Glomerular visceral epithelial cell (primary cell): ENCODE data around the gene S100A10.
A peak's percentile ranks its signal among the peaks of the same experiment; 100 is the strongest.

Experiments
- DNase-seq: peaks from one replicate; pipeline ENCODE4 v3.0.0-alpha.2; 2016; ENCODE audit errors: extremely low spot score

Gene S100A10

DNA sequence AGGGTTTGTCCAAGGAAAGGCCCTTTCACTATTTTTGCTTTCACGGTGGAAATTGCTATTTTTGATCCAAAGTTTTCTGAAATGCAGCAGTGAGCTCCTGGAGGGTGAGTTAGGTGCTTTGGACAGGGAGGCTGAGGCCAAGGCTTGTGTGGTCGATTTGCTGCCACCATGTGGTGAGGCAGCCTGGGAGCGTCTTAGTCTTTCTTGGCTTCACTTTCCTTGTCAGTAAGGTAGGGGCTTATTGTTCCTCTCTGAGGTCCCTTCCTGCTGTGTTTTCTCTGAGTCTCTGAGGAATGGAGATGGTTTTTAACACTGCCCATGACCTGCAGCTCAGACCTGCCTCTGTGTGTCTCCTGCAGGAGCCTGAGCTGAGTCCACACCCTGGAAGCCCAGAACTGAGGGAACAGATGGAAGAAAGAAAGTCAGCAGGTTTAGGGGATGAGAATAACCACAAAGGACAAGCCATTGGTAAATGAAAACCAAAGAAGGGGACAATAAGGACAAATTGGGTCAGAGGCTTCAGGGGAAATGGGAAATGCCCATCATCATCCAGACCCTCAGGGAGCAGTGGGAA is 20.1 kb upstream of the S100A10 start:
- DNase-seq, result peak; percentile 60

DNA sequence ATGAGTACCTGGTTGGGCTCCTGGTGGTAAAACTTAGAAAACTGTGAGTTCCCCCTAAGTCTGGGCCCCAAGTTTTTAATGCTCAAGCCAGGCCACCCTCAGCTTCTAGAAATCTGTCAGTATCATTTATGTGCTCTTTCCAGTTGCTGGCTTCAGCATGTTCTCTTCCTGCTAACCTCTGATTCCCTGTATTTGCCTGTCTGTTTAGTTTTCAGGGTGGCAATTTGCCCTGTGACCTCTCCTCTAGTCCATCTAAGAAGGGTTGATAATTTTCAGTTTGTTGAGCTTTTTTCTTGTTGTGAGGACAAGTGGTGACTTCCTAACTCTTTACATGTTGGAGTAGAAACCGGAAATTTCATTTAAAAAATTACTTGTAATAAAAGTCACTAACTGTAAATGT is 16.0 kb upstream of the S100A10 start:
- no peak for DNase-seq

DNA sequence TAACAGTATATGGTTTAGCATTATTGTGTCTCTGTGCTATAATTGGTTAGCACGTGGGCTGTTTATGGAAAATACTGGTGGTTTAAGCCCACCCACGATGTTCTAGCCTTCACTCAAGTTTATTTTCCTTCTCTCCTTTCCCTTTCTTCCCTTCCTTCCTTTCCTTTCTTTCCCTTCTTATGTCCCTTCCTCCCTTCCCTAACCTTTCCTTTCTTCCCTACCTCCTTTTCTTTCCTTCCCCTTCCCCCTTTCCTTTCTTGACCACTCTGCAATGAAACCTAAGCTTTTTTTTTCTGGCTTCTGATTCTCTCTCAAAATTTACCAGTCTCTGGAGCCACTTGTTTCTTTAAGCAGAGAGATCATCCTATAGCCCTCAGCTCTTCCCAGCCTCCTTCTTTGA is 13.4 kb upstream of the S100A10 start:
- DNase-seq, result no peak

DNA sequence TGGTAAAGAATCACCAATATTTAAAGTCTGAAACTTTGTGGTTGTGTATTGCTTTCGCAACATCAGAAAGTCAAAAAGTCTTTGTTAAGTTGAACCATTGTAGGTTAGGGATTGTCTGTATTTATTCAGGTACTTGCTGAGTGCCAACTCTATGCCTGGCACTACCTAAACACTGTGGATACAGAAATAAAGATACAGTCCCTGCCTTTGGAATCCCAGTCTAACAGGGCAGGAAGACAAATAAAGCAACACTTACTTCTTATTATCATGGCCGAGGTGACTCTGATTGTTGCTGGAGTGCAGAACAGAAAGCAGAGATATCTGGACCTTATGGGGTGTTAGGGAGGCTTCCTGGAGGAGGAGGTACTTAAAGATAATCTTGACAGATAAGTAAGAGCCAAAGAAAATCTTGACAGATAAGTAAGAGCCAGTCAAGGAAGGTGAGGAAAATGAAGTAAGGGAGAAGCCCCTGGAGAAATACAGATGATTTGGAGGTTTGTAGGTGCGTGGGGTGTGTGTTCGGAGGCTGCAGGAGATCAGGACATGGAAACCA is 11.8 kb upstream of the S100A10 start:
- DNase-seq, result no peak

DNA sequence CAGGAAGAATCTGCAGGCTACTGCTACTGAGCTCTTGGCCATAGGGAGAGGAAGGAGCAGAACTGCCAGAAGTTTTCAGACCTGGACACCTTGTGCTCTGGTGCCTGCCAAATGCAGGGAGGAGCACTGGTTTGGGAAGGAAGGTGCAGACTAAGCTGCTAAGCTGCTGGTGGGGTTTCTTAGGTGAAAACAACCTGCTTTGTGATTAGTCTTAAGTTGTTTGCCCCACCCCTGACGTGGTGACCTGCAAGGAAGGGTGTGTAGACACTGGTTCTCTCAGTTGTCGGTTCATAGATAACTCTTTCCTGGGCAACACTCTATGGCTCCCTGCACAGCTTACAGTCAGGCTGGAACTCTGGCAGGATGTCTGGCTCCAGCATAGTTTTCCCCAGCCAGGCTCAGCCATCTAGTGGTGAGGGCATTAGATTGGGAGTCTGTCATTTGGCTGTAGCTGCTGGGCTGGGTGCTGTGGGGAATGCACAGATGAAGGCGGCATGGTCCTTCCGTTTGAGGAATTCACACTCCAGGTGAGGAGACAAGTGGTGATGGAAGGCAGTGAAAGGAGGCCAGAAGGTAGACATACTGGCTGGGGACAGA is 10.3 kb upstream of the S100A10 start:
- no peak for DNase-seq

DNA sequence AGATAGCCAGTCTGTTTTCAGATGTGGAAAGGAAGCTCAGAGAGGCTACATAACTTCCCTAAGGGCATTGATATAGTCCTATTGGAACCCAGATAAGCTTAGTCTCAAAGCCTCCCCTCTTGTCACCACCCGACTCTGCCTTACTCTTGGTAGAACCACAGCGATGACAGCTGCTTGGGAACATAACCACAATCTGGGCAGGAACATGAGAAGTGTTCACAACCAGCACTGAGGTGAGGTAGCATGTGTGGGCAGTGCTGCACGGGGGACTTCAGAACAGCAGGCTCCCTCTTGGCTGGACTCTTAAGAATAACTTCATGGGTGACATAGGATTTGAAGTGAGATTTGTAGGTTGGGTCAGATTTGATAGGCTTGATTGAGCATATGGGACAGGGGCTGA is 9.3 kb upstream of the S100A10 start:
- no peak for DNase-seq

DNA sequence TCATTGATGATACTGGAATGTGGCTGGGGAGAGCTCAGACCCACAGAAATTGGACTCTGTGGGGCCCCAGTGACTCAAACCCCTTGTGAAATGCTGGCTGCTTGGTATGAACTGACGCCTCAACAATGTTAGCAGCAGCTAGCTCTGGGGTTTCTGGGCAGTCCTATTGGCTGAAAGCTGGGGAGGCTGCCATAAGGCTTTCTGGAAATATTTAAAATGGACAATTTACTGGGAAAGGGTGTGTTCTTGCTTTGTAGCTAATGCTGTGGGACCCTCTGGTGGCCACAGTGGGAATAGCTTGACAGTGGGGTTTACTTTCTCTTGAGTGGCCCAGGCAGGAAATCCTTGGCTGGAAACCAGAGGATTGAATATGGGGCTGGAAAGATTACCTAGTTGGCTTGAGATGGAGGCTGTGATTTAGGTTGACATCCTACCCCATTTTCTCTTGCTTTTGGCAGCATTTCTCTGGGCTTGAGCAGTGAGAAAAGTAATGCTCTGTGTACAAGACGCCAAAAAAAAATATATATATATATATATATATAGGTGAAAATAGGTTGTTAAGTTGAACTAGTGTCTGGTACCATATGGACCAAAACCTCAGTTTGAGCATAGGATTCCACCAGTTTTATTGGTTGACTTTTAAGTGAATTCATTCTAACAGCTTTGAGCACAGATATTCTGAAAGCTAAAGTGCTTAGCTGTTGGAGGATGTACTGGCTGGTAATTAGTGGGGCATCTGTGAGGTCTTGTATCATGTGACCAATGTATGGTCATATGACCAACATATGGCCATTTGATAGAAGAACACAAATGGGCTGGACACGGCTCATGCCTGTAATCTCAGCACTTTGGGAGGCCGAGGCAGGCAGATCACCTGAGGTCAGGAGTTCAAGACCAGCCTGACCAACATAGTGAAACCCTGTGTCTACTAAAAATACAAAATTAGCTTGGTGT is 8.2 kb upstream of the S100A10 start:
- peak; percentile 89 for DNase-seq

DNA sequence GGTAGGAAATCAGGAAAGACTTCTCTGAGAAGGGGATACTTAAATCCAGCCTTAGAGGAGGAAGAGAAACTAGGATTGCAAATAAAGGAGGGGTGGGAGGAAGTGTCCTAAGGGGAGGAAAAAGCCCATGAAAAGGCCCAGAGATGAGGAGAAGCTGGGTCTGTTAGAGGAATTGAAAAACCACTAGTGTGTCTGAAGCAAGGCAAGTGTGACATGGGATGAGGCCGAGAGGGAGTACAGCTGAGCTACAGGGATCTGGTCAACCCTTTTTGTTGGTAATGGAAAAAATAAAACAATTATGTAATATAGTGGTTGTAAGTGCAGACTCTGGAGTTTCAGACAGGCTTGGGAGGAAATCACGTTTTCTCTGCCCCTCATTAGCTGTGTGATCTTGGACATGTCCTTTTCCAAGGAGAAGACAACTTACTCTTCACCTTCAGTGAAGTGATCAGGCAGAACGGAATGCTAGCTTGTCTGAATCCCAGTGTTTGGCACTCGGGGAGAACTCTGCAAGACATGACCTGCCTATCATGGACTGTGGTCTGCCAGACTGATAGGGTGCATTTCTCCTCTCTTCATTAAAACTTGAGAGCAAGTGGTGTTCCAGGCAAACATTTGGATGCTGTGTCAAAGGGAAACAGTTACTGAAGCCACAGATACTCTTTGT is 7.4 kb upstream of the S100A10 start:
- DNase-seq, result peak; percentile 47

DNA sequence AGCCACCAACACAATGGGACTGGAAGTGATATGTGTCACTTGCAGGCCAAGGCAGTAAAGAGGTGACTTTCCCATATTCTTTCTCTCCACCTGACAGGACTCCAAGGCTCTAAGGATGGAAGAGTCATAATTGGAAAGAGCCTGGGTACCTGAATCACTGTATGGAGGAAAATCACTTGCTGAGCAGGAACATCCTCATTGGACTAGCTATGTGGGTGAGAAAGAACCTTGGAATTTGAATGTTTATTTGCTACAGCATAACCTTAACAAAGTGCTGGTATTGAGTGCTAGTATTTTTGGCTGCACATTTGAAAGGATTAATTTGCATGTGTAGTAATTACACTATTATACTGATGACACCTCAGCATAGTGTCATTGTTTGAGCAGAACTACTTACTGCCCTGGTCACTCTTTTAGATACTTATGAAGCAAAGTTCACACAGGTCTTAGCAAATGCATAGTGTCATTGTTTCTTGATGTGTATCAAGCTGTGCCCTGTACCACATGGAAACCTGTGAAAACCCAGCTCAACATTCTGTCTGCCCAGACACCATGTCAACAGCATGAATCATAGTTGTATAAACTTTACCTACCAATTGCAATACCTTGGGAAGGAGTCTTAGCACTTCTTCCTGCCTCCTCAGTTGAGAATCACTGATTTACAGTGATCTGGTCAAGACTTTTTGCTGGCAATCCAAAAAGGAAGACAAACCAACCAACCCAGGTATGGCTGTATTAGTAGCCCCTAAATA is 5.1 kb upstream of the S100A10 start:
- peak; percentile 80 for DNase-seq

DNA sequence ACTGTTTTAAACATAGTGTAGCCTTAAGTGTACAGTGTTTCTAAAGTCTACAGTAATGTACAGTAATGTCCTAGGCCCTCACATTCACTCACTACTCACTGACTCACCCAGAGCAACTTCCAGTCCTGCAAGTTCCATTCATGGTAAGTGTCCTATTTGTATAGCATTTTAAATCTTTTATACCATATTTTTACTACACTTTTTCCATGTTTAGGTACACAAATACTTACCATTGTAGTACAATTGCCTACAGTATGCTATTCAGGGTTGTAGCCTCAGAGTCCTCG is 3.6 kb upstream of the S100A10 start:
- DNase-seq, result no peak

DNA sequence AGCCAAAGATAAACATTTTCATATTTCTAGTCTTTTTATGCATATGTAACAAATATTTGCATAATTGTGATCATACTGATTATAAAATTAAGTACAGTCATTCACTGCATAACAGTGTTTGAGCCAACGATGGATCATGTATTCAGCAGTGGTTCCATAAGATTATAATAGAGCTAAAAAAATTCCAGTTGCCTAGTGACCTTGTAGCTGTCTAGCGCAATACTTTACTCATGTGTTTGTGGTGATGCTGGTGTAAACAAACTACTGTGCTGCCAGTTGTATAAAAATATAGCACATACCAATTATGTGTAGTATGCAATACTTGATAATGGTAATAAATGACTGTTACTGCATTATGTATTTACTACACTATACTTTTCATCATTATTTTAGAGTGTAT is 2.1 kb upstream of the S100A10 start:
- DNase-seq, result no peak

DNA sequence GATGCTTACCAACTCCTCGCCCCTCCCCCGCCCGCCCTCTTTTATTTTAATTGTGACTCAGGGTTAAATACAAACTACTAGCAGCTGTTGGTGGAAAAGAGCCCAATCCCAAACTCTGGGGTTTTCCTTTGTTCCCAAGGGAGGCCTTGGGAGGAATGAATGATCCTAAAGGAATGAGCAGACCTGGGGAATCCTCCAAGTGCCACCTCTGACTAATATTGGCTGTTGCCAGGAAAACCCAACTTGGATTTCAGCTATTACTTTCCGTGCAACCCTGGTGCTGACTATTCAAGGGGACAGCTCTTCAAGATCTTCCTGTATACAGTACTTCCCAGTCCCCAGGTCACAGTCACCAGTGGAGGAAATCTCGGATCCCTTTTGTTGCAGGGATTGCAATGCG is 1.3 kb upstream of the S100A10 start:
- DNase-seq, result peak; percentile 92

DNA sequence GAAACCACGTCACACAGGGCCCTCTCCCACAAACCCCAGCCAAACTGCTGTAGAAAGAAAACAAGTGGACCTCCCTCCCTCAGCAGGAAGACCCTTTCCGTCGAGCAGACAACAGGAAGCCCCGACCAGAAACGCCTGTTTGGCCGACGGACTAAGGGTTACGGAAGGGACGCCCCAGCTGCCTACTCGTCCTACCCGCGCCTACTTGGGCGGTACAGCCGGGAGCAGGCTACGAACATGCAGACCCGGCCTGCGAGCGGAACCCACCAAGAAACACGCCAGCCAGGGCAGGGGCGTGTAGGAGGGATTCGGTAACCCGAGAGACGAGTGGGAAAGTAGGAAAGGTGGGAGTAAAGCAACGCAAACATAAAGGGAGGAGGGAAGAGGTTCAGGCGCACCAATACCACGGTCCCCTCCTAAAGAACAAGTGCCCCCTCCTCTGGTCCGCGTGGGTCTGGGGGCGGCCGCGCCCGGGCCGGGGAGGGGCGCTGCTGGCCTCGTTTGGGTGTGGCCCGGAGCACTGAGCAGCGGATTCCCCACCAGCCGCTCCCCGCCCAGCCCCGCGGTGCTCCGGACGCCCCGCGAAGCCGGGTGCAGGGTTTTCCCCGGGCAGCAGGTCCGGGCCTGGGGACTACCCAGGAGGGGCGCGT is 450 bp downstream of the S100A10 start:
- DNase-seq, result peak; percentile 56

DNA sequence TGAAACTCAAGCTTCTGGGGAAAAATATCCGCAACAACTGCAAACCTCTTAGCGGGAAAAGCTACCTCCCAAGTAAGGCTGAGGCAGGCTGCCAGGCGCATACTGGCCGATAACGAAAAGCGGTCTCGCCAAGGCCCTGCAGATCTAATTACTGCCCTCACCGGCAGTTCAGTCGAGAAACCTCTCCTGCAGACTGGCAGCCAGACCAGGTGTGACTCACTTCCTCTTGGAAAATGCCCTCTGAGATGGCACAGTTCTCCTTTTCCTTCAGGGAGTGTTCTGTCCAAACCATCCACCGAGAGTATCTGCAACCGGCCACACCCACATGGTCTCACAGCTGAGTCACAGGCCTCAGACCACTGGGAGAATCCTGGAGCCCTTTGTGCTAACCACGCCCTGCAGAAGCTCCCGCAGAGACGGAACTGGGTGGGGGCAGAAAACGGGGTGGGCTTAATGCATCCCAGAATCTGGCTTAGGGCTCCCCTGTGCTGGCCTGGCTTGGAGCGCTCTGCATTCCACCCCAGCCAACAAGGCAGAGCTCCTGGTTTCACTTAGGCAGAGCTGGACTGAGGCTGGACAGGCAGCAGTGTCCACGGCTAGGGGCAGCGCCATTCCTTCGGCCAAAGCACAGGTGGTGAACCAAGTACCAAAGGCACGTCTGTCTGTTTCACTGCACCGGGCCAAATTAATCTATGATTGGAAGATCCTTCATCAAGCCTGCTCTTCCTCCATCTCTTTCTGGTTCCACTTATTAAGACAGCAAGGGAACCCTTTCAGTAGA is 1.2 kb downstream of the S100A10 start:
- DNase-seq, result peak; percentile 99

DNA sequence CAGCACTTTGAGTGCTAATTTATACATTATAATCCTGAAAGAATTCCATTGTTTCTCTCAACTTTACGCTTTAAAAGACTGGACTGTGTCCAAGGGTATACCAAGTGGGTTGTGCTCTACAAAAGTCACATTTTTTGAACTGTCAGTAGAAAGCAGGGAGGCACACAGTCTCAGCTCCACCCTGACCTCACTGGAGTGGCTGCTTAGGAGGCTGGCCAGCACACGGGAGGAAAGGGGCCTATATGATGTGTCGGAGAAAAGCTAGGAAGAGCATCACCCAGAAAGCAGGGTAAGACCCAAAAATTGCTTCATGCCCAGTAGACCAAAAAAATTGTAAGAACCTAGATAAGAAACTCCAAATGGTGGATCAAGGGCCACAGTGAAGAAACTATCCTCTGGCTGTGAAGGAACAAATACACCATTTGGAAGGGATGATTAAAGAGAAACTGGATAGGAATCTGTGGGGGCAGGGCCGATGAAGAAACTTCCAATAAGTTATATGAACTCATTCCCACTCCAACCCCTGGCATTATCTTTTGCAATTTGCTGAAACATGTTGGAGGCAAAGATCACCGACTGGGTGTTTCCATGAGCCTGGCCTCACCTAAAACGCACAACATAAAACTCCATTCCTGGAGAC is 1.9 kb downstream of the S100A10 start:
- DNase-seq, result peak; percentile 39

DNA sequence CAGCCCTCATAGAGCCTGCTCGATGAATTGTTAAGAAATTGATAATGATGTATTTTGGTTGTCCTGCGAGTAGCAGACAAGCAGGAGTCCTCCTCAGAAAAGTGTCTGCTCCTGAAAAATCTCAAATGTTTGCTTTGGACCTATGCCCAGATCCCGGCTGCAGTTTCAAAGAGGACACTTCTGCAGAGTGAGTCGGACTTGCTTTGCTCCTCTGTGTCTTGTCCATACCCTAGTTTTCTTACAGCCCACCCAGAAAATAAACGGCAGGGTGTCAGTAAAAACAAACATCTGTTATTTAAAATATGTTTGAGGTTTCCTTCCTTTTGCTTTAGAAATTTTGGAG is 2.8 kb downstream of the S100A10 start:
- peak; percentile 78 for DNase-seq

DNA sequence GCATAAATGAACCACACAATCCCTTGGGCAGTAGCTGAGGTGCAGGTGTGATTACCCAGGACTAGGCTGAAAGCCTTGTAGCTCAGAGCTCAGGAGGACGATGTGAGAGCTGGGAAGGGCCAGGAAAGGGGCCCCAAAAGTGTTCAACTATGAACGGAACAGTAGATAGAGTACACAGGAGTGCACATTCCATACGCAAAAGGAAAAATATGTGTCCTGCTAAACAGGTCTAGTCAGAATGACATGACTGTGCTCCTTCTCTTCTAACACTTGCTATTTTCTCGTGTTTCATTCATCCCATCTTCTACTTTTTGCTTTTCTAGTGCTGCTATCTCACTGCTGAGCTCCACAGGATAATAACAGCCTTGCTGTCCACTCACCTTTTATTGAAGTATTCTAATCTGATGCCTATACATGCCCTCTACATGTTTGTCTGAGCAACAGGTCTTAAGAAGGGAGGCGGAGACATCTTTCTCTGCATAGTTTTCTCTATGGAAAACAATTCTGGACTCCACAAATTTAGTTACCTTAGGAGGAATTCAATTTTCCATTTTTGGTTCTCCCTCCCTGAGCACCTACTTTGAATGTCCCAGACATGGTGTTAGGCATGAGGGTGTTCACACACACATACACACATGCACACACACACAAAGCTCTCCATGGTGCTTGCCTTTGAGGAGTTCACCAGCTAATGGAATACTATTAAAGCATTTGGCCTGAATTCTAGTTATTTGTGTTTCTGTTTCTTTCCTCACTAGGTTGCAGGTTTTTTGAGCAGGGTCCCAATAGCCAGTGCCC is 3.4 kb downstream of the S100A10 start:
- DNase-seq, result no peak

DNA sequence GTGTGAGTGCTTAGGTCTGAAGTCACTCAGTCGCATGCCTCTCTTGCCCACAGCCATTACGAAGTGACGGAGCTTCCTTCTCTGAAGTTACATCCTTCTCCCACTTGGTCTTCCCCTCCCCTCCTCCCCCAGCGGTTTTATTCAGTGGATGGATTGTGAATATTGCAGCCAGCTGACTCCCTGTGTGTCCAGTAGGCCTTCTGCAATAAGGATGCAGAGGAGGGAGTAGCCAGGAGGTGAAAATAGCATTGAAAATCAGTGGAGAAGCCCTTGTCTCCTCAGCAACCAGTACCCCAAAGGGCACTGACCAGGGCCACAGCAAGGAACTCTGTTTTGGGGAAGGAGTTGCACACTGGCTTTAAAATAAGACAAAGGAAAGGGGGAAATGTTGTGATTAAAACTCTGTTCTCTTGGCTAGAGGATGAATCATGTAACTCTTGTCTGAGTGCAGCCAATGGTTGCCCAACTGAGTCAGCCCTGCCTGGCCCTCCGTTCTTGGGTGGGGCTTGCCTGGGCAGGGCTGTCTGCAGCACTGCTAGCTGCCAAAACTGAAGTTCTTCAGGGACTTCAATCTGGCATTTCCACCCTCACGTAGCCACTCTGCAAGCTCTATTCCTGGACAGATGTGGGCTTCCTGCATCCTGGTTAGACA is 4.3 kb downstream of the S100A10 start:
- peak; percentile 88 for DNase-seq
